ENCODE data around the gene CACNG8. TPM values are rescaled to one million over a fixed set of nuclear protein-coding genes. Genes with fewer than 3 reads are reported as not detected.

CACNG8 gene
- total RNA-seq, 1 experiment from 2014 or later = 12.5 TPM

GRCh38 chr19:53992815-53993214, 30.1 kb downstream of the CACNG8 start (continued):
- TF ChIP-seq E2F5 (CRISPR knock-in tag; IDR thresholded peaks at IDR 0.05) = no peak
- TF ChIP-seq ZMAT4 (CRISPR knock-in tag; IDR thresholded peaks at IDR 0.05) = no peak
- TF ChIP-seq CREB1 (CRISPR knock-in tag; IDR thresholded peaks at IDR 0.05) = no peak
- TF ChIP-seq HMGA2 (CRISPR knock-in tag; IDR thresholded peaks at IDR 0.05) = no peak
- no peak for TF ChIP-seq ZSCAN18 (CRISPR knock-in tag; IDR thresholded peaks at IDR 0.05)
- TF ChIP-seq CTCF (IDR thresholded peaks at IDR 0.05) = no peak
- TF ChIP-seq ZNF232 (CRISPR knock-in tag; IDR thresholded peaks at IDR 0.05) = no peak
- TF ChIP-seq ZNF423 (CRISPR knock-in tag; IDR thresholded peaks at IDR 0.05) = no peak

GRCh38 chr19:53993448-53993847, 30.7 kb downstream of the CACNG8 start:
- CTCF ChIA-PET = interaction anchor here (0.5 to 2.7 kb wide), 7 partner anchors 30 to 200 kb away, joined by 3 to 10 read pairs (median 3); no protein-coding TSS in a partner anchor
- Mint-ChIP-seq H3K27me3 (ENCODE audit: low read depth) (peaks cover 67% of the 10 kb centered on the region), H3K36me3 (no peaks in the 10 kb centered on the region), H3K9me3 (no peaks in the 10 kb centered on the region), H3K27ac (no peak overlapping the region), H3K4me3 (no peak overlapping the region), H3K4me1 (peaks cover 27% of the 10 kb centered on the region)
- DNase-seq (ENCODE audit: low spot score) (no peak), ATAC-seq (no peak)
- TF ChIP-seq MYBL2 (CRISPR knock-in tag; IDR thresholded peaks at IDR 0.05) (no peak), ZNF281 (CRISPR knock-in tag; IDR thresholded peaks at IDR 0.05) (no peak), PREB (CRISPR knock-in tag; IDR thresholded peaks at IDR 0.05; ENCODE audit: borderline replicate concordance) (no peak), SMAD4 (CRISPR knock-in tag; IDR thresholded peaks at IDR 0.05) (no peak), ATF6 (CRISPR knock-in tag; IDR thresholded peaks at IDR 0.05) (no peak), KAT7 (CRISPR knock-in tag; IDR thresholded peaks at IDR 0.05; ENCODE audit: borderline replicate concordance) (no peak), OVOL2 (CRISPR knock-in tag; IDR thresholded peaks at IDR 0.05; ENCODE audit: borderline replicate concordance) (no peak)
- POLR2A ChIA-PET = interaction anchor here (1.8 kb wide), 1 partner anchor 13 kb away, joined by 5 read pairs; no protein-coding TSS in a partner anchor

Measured in WTC11 (cell line).